Endothelial cell of umbilical vein (primary cell): ENCODE measurements around the gene RAMACL. TPM values are rescaled to one million over a fixed set of nuclear protein-coding genes. Genes with fewer than 3 reads are reported as not detected.

ENCODE experiments used
- BruUV-seq: library from RNA; stranded (reverse); fragments of 400-500 nt; replicated peaks from 2 replicates; lab custom pipeline; 2021; lab: Mats Ljungman, UMichigan
- CTCF ChIA-PET: fragments of 300-600, 350-600 bp; sonication (Branson Sonifier 250); formaldehyde crosslinking; loops from one replicate; lab custom pipeline; 2021; ENCODE audit warnings: antibody characterized with exemption, inconsistent platforms; lab: Charles Lee
- POLR2A ChIA-PET: fragments of 300-600, 350-600 bp; sonication (Branson Sonifier 250); formaldehyde crosslinking; loops from one replicate; lab custom pipeline; 2021; ENCODE audit warnings: antibody characterized with exemption, inconsistent platforms; lab: Charles Lee
- DNase-seq: peaks from one replicate; pipeline ENCODE4 v3.0.0-alpha.2; 2011; ENCODE audit warnings: low read depth, low spot score
- FAIRE-seq: peaks from 2 replicates; lab custom pipeline; 2011; peaks lifted over from hg19 to GRCh38; lab: Jason Lieb, UNC
- H2AFZ ChIP-seq: 2 replicates; pipeline ENCODE4 v1.6.0; 2012; ENCODE audit warnings: low read depth, low read length, control low read depth, inconsistent platforms
- H3K27ac ChIP-seq: 2 replicates; pipeline ENCODE4 v1.5.1; 2011; ENCODE audit warnings: low read depth, mild to moderate bottlenecking, control low read depth, low read length, moderate library complexity; ENCODE audit not compliant: insufficient read depth
- H3K27me3 ChIP-seq, 2 experiments: 2 replicates each; pipeline versions ENCODE4 v1.6.0 to v1.6.1; 2011; ENCODE audit warnings: low read length in 2 of 2, mixed read lengths in 1 of 2; ENCODE audit not compliant: control insufficient read depth in 2 of 2, insufficient read depth in 2 of 2
- H3K36me3 ChIP-seq, 2 experiments: 2 replicates in 1 of 2; 3 replicates in 1 of 2; pipeline ENCODE4 v1.5.1; 2011; ENCODE audit warnings: low read length in 2 of 2, mild to moderate bottlenecking in 1 of 2, moderate library complexity in 1 of 2; ENCODE audit not compliant: control insufficient read depth in 2 of 2, insufficient read depth in 2 of 2; ENCODE audit errors: extremely low read depth in 1 of 2
- H3K4me1 ChIP-seq: 3 replicates; pipeline ENCODE4 v1.5.1; 2011; ENCODE audit warnings: mild to moderate bottlenecking, low read length; ENCODE audit not compliant: control insufficient read depth, insufficient read depth; ENCODE audit errors: extremely low read depth
- H3K4me2 ChIP-seq: 2 replicates; pipeline ENCODE4 v1.6.1; 2011; ENCODE audit warnings: low read length, control low read depth, mixed read lengths; ENCODE audit not compliant: insufficient read depth
- H3K4me3 ChIP-seq, 3 experiments: fragments of 200-600 bp in 1 of 3; sonication (generic), shearing (Covaris generic) in 1 of 3; replicated peaks in 1 of 3; 2 replicates each; pipeline ENCODE4 v1.5.1; 2011 to 2016; ENCODE audit warnings: control low read depth in 3 of 3, low read length in 3 of 3, mild to moderate bottlenecking in 2 of 3, inconsistent platforms in 1 of 3, low read depth in 1 of 3, moderate library complexity in 1 of 3; ENCODE audit not compliant: insufficient read depth in 1 of 3
- H3K79me2 ChIP-seq: 2 replicates; pipeline ENCODE4 v1.6.0; 2012; ENCODE audit warnings: low read length, inconsistent platforms; ENCODE audit not compliant: control insufficient read depth, insufficient read depth
- H3K9ac ChIP-seq: replicated peaks from 2 replicates; pipeline ENCODE3; 2011; ENCODE audit warnings: low read length, control low read depth; ENCODE audit not compliant: insufficient read depth; ENCODE audit errors: extremely low read depth
- H3K9me1 ChIP-seq: replicated peaks from 3 replicates; pipeline ENCODE4 v1.6.0; 2011; ENCODE audit warnings: mild to moderate bottlenecking, low read length; ENCODE audit not compliant: control insufficient read depth, insufficient read depth; ENCODE audit errors: extremely low read depth
- H3K9me3 ChIP-seq: replicated peaks from 2 replicates; pipeline ENCODE4 v1.5.1; 2012; ENCODE audit warnings: low read length, inconsistent platforms; ENCODE audit not compliant: control insufficient read depth, insufficient read depth
- H4K20me1 ChIP-seq: replicated peaks from 2 replicates; pipeline ENCODE3; 2011; ENCODE audit warnings: mild to moderate bottlenecking, low read length; ENCODE audit not compliant: control insufficient read depth, insufficient read depth; ENCODE audit errors: extremely low read depth
- CTCF ChIP-seq, 2 donors: IDR thresholded peaks; 1 replicate in 1 of 2; 2 replicates in 1 of 2; pipeline ENCODE4 v1.5.1; 2011; ENCODE audit warnings: low read length in 2 of 2, mild to moderate bottlenecking in 2 of 2, moderate library complexity in 2 of 2, control low read depth in 1 of 2, inconsistent platforms in 1 of 2, low read depth in 1 of 2; ENCODE audit not compliant: insufficient read depth in 1 of 2; ENCODE audit errors: extremely low read depth in 1 of 2
- EZH2 ChIP-seq: IDR thresholded peaks from 2 replicates; pipeline ENCODE4 v1.6.1; 2012; ENCODE audit warnings: borderline replicate concordance, low read depth, mild to moderate bottlenecking, moderate library complexity, low read length, inconsistent platforms; ENCODE audit not compliant: severe bottlenecking
- FOS ChIP-seq: IDR thresholded peaks from 2 replicates; pipeline ENCODE4 v1.6.1; 2011; ENCODE audit warnings: mild to moderate bottlenecking, low read length, moderate library complexity, borderline replicate concordance; ENCODE audit not compliant: insufficient read depth
- GATA2 ChIP-seq: IDR thresholded peaks from 2 replicates; pipeline ENCODE4 v1.7.0; 2011; ENCODE audit warnings: low read depth, mild to moderate bottlenecking, moderate library complexity, mixed read lengths, low read length; ENCODE audit not compliant: insufficient read length, insufficient read depth
- JUN ChIP-seq: IDR thresholded peaks from 2 replicates; pipeline ENCODE4 v1.6.1; 2011; ENCODE audit warnings: borderline replicate concordance, low read depth; ENCODE audit not compliant: insufficient read length, insufficient read depth
- MAX ChIP-seq: IDR thresholded peaks from 2 replicates; pipeline ENCODE4 v1.6.1; 2011; ENCODE audit not compliant: insufficient read depth, insufficient read length
- MYC ChIP-seq: IDR thresholded peaks from one replicate; pipeline ENCODE4 v1.6.1; 2011; ENCODE audit warnings: mild to moderate bottlenecking, low read depth, low read length
- POLR2A ChIP-seq: IDR thresholded peaks from 2 replicates; pipeline ENCODE4 v1.6.1; 2012; ENCODE audit warnings: low read depth, mild to moderate bottlenecking, control low read depth, low read length
- POLR2AphosphoS5 ChIP-seq: IDR thresholded peaks from 2 replicates; pipeline ENCODE4 v1.6.1; 2012; ENCODE audit warnings: low read depth, mild to moderate bottlenecking, control low read depth, low read length, moderate library complexity; ENCODE audit not compliant: insufficient read depth
- dilution Hi-C: fragments of 300-500 bp; cut with MboI; formaldehyde crosslinking; loops from one replicate; pipeline ENCODE4 v1.15.0; 2019; ENCODE audit warnings: low sequenced_read_pairs; ENCODE audit not compliant: extremely low pct_ligation_motif_present
- intact Hi-C: fragments of 100-400 bp; cut with micrococcal nuclease; formaldehyde crosslinking; loops from one replicate; pipeline ENCODE4 v1.10.0; 2022
- polyA plus RNA-seq, 4 experiments: library from polyadenylated mRNA; depleted of rRNA in 3 of 4; stranded (reverse) in 3 of 4; unstranded in 1 of 4; fragments of >200 nt; gene quantifications; 2 replicates each; pipeline versions ENCODE4 v1.2.1 to v1.2.3, GENCODE V29; 2011 to 2012; ENCODE audit warnings: missing spikeins in 1 of 4
- total RNA-seq: library from RNA; stranded (reverse); gene quantifications from 2 replicates; pipeline ENCODE4 v1.2.3, GENCODE V29; 2021

RAMACL gene
- total and polyA plus RNA-seq, 2 donors (not counting 3 experiments of a cell fraction or from before 2014, with no cell fraction given) = 0.17 to 5.3 TPM

- Histone ChIP-seq H3K9ac (no peak overlapping the region), H3K9me1 (no peaks in the 10 kb centered on the region), H3K4me1 (peaks cover 12% of the 10 kb centered on the region), H2AFZ (no peak overlapping the region), H3K36me3 (no peaks in the 10 kb centered on the region), H3K27me3 (no peaks in the 10 kb centered on the region), H3K4me2 (no peak overlapping the region), H3K4me3 (no peak overlapping the region), H4K20me1 (no peaks in the 10 kb centered on the region), H3K9me3 (no peaks in the 10 kb centered on the region), H3K27ac (no peak overlapping the region), H3K79me2 (no peaks in the 10 kb centered on the region)
- ChIA-PET POLR2A (no interaction called here), CTCF (no interaction called here)
- TF ChIP-seq POLR2AphosphoS5 (no peak), CTCF (IDR thresholded peaks at IDR 0.05; ENCODE audit: extremely low read depth in 1 of 2, insufficient read depth in 1 of 2, low read depth in 1 of 2, low read length in 2 of 2) (no peak), POLR2A (no peak), GATA2 (no peak), EZH2 (no peak), MYC (no peak), JUN (no peak), FOS (no peak), MAX (no peak)
- intact Hi-C loops (no loop called here), dilution Hi-C loops (no loop called here)
- FAIRE-seq = no peak
- BruUV-seq = no TSS peak
- no peak for DNase-seq
These were observed 7.1 kb downstream of the RAMACL start for GRCh38 chr6:166579237-166579850.
